Sigmoid colon (tissue), 4 donors: ENCODE data around the gene SLC2A4.

ENCODE experiments used
- POLR2AphosphoS5 ChIP-seq, 4 donors: sonication (generic); formaldehyde crosslinking; IDR thresholded peaks; one replicate each; pipeline ENCODE4 v1.6.1; 2017; ENCODE audit warnings: antibody characterized with exemption in 4 of 4
- TF ChIP-seq, protein P1 (sequence below), 4 experiments: fragments of 450-650 bp in 3 of 4; fragments of 200-600 bp in 1 of 4; IDR thresholded peaks; one replicate each; pipeline ENCODE4 v1.5.1; 2016 to 2019; ENCODE audit warnings: antibody characterized with exemption in 4 of 4, mild to moderate bottlenecking in 3 of 4, moderate library complexity in 2 of 4

DNA sequence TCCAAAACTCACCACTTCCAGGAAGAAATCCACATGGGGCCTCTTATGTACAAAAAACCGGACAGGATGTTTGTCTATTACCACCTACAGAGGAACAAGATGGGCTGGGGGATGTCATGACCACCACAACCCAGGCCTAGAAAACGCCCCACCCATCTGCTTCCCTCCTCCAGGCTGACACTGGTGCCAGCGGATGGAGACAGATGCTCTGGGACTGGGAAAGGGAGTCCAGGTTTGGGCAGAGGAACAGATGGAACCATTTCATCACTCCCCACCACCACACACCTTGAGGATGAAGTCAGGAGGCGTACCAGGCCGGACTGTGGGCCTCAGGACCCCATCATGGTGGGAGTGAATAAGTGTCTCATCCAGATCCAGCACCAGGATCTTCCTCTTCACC is 34.7 kb upstream of the SLC2A4 start:
- no peak for TF ChIP-seq POLR2AphosphoS5 (IDR thresholded peaks at IDR 0.05)
- TF ChIP-seq, protein P1, sequence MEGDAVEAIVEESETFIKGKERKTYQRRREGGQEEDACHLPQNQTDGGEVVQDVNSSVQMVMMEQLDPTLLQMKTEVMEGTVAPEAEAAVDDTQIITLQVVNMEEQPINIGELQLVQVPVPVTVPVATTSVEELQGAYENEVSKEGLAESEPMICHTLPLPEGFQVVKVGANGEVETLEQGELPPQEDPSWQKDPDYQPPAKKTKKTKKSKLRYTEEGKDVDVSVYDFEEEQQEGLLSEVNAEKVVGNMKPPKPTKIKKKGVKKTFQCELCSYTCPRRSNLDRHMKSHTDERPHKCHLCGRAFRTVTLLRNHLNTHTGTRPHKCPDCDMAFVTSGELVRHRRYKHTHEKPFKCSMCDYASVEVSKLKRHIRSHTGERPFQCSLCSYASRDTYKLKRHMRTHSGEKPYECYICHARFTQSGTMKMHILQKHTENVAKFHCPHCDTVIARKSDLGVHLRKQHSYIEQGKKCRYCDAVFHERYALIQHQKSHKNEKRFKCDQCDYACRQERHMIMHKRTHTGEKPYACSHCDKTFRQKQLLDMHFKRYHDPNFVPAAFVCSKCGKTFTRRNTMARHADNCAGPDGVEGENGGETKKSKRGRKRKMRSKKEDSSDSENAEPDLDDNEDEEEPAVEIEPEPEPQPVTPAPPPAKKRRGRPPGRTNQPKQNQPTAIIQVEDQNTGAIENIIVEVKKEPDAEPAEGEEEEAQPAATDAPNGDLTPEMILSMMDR (IDR thresholded peaks at IDR 0.05): no peak
